GM12872 (cell line): Measurements from ENCODE around the gene OXNAD1.

Source experiments
- TF ChIP-seq, protein P1 (sequence below): IDR thresholded peaks from 3 replicates; pipeline ENCODE4 v1.5.1; 2011; ENCODE audit warnings: low read depth, mild to moderate bottlenecking, low read length, moderate library complexity; ENCODE audit not compliant: insufficient read depth

Gene OXNAD1

DNA sequence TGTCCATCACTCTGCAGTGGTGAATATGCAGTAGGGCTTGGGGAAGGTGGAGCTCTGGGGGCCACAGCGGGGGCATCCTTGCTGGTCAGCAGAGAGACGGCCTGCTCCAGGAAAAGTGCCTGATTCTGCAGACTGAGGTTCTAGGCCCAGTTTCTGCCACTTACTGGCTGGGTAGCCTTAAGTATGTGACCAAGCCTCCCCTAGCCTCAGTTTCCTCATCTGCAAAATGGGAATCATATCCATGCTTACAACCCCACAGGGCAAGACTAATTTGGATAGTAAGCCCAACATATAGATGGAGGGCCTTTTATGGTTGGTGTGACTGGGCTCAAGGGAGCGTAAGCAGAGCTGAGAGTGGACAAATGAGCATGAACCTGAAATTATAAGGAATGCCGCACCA is 60.8 kb downstream of the OXNAD1 start:
- TF ChIP-seq, protein P1, sequence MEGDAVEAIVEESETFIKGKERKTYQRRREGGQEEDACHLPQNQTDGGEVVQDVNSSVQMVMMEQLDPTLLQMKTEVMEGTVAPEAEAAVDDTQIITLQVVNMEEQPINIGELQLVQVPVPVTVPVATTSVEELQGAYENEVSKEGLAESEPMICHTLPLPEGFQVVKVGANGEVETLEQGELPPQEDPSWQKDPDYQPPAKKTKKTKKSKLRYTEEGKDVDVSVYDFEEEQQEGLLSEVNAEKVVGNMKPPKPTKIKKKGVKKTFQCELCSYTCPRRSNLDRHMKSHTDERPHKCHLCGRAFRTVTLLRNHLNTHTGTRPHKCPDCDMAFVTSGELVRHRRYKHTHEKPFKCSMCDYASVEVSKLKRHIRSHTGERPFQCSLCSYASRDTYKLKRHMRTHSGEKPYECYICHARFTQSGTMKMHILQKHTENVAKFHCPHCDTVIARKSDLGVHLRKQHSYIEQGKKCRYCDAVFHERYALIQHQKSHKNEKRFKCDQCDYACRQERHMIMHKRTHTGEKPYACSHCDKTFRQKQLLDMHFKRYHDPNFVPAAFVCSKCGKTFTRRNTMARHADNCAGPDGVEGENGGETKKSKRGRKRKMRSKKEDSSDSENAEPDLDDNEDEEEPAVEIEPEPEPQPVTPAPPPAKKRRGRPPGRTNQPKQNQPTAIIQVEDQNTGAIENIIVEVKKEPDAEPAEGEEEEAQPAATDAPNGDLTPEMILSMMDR, result no peak

DNA sequence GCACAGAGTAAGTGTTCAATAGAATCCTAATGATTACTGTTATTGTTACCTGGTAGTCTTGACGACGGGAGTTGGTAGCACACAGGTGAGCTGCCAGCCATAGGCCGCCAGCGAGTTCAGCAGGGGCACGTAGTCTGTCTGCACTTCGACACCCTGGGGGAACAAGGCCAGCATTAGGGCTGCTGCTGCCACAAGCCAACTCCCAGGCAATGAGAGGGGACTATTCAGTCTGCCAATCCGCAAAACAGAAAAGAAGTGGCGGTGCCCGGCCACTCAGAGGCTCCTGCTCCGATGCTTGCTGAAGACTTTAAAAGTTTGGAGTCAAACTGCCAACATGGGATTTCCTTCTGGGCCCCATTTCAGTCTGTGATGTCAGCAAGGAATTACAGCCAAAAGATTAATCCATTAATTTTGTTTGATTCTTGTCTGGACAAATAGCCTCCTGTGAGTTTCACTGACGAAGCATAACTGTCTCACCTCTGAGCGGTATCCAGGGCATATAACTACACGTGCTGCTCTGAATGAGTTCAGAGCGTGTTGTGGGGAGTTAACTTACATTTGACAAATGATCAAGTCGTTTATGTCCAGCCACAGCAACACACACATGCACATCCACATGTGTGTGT is 61.8 kb downstream of the OXNAD1 start:
- TF ChIP-seq, protein P1, result no peak

DNA sequence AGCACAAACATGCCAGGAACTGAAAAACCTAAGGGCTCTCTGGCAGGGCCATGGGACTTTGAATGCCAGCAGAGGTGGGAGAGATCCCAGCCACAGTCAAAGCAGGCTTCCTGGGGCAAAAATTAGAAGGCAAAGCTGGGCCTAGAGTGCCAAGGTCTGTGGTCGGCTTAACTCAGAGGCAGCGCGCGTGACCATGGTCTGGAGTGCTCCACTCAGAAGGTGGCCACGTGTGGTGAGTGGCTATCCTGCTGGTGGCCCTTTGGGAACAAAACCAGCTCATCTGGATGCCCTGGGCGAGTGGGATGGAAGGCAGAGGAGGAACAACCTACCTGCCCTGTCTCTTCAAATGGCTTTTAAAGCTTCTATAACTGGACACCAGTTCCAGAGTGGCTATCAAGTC is 63.1 kb downstream of the OXNAD1 start:
- TF ChIP-seq, protein P1, result no peak

DNA sequence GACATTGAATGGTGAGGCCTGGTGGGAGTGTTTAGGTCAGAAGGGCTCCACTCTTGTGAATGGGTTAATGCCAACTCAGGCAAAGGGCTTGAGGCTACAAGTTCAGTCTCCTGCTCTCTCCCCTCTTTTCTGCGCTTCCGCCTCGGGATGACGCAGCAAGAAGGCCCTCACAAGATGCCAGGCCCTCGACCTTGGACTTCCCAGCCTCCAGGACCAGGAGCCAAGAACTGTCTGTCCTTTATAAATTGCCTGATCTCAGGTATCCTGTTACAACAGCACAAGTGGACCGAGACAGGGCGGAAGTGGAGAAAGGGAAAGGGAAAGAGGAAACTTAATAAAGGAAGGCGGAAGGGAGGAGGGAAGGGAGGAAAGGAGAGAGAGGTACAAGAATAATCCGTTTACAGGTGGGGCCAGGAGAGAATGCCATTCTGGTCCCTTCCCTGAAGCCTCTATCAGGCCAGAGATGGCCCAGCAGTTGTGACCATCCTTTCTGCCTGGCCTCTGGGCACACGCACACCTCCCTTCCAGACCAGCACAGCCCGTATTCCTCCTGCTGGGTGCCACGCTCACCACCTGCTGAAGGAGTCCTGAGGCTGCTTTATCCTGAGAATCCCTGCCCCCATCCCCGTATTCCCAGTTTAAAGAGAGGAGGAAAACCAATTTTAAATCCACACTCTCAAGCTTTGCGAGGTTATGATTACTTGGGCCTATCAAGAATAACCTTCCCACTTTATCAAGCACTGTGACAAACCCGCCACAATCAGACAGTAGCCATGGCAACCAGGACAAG is 64.2 kb downstream of the OXNAD1 start:
- TF ChIP-seq, protein P1, result no peak

DNA sequence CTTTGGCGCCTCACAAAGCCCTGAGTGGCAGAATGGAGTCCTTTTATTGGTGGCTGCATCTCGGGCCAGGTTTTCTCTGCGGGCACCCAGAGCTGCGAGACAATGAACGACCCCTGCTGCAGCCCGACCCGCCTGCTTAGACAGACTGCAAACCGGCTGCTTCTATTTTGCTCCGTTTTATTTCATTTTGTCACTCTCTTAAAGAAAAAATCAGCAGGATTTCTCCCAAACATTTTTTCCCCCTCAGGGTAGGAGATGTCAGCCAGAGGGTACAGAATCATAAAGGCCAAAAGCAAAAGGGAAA is 64.8 kb downstream of the OXNAD1 start:
- TF ChIP-seq, protein P1, result no peak

DNA sequence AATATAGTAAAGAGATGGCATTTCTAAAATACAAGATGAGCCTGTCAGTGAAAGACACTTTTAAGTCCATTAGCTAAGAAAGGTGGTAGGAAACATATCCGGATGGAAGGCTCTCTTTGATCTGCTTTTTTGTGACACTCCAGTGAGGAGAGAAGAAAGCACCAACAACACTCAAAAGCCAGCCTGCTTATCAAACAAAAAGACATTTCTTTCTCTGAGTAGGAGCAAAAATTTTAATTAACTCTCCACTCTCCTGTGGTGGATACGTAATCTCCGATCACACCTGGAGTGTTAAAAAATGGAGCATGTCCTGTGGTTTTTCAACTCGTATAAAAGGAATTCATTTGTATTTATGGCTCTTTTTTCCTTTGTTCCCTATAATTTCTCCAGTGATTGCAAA is 65.3 kb downstream of the OXNAD1 start:
- TF ChIP-seq, protein P1, result no peak

DNA sequence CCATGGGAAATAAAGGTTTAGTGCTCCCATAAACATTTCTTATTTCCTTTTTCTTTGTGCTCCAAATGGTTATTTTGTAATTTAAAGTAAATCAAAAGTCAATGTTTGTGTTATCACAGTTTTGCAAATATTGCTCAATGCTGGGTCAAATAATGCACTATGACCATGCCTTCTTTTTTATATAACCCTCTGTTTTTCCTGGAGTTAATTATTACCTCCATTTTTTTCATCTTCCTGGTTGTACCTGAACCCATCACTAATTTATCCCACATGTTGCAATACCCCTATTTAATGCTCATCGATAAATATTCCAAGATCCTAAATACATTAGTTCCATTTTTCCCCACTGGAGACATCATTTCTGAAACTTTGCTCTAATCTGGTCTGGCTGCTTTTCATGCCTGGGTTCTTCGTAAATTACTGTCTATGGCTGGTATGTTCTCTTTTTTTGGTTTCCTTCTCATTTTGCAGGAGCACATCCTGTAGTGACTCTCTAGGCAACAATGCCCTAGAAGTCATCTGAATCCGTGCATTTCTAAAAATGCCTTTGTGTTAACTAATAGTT is 66.4 kb downstream of the OXNAD1 start:
- TF ChIP-seq, protein P1, result no peak
